H1 (cell line): ENCODE data around the gene DNASE1L1. TPM values are rescaled to one million over a fixed set of nuclear protein-coding genes. Genes with fewer than 3 reads are reported as not detected.

Source experiments
- CTCF ChIA-PET: fragments of 300-600 bp; sonication (Branson Sonifier 250); formaldehyde crosslinking; loops from one replicate; lab custom pipeline; 2021; ENCODE audit not compliant: partially characterized antibody; lab: Charles Lee
- POLR2A ChIA-PET: fragments of 300-600 bp; sonication (Branson Sonifier 250); formaldehyde crosslinking; loops from one replicate; lab custom pipeline; 2021; ENCODE audit warnings: inconsistent platforms; ENCODE audit not compliant: partially characterized antibody; lab: Charles Lee
- DNase-seq, 2 experiments: peaks; one replicate each; pipeline versions ENCODE4 v3.0.0 to v3.0.0-alpha.2; 2010 to 2022; ENCODE audit warnings: low spot score in 2 of 2, low read depth in 1 of 2, mixed read lengths in 1 of 2
- FAIRE-seq: peaks from 2 replicates; lab custom pipeline; 2011; peaks lifted over from hg19 to GRCh38; lab: Jason Lieb, UNC
- H2AFZ ChIP-seq: 2 replicates; pipeline ENCODE4 v1.8.1; 2012; ENCODE audit warnings: low read length, inconsistent platforms
- H2AK5ac ChIP-seq: 2 replicates; pipeline ENCODE4 v1.6.1; 2013; ENCODE audit warnings: low read depth, low read length
- H2BK120ac ChIP-seq: replicated peaks from 2 replicates; pipeline ENCODE3; 2013; ENCODE audit warnings: low read depth, low read length, inconsistent platforms
- H2BK12ac ChIP-seq: 2 replicates; pipeline ENCODE4 v1.6.1; 2013; ENCODE audit warnings: low read depth, low read length
- H2BK15ac ChIP-seq: 2 replicates; pipeline ENCODE4 v1.6.1; 2013; ENCODE audit warnings: low read length
- H2BK20ac ChIP-seq: 2 replicates; pipeline ENCODE4 v1.6.1; 2013; ENCODE audit warnings: low read length
- H2BK5ac ChIP-seq: 2 replicates; pipeline ENCODE4 v1.6.1; 2013; ENCODE audit warnings: low read depth, low read length
- H3K14ac ChIP-seq: 2 replicates; pipeline ENCODE4 v1.6.1; 2013; ENCODE audit warnings: inconsistent platforms; ENCODE audit not compliant: insufficient read length
- H3K18ac ChIP-seq: 2 replicates; pipeline ENCODE4 v1.6.1; 2013; ENCODE audit warnings: low read length; ENCODE audit errors: extremely low read depth
- H3K23ac ChIP-seq: 2 replicates; pipeline ENCODE4 v1.6.1; 2013; ENCODE audit warnings: inconsistent platforms; ENCODE audit not compliant: insufficient read length
- H3K23me2 ChIP-seq: 2 replicates; pipeline ENCODE4 v1.6.1; 2013; ENCODE audit warnings: low read depth, low read length
- H3K27ac ChIP-seq: 2 replicates; pipeline ENCODE4 v1.6.1; 2011; ENCODE audit warnings: low read depth, low read length, inconsistent platforms
- H3K27me3 ChIP-seq, 4 experiments: replicated peaks in 1 of 4; 1 replicate in 1 of 4; 2 replicates in 3 of 4; pipeline versions ENCODE4 v1.6.1 to v1.8.1; 2011 to 2013; ENCODE audit warnings: low read length in 3 of 4, mild to moderate bottlenecking in 3 of 4, inconsistent platforms in 2 of 4, mixed read lengths in 2 of 4, moderate library complexity in 1 of 4; ENCODE audit not compliant: control insufficient read depth in 3 of 4, insufficient read depth in 3 of 4; ENCODE audit errors: extremely low read depth in 1 of 4
- H3K36me3 ChIP-seq, 4 experiments: 2 replicates each; pipeline versions ENCODE4 v1.6.1 to v1.8.1; 2011 to 2013; ENCODE audit warnings: mild to moderate bottlenecking in 4 of 4, low read length in 3 of 4, moderate library complexity in 2 of 4, control low read depth in 1 of 4, inconsistent platforms in 1 of 4; ENCODE audit not compliant: insufficient read depth in 4 of 4, control insufficient read depth in 2 of 4
- H3K4ac ChIP-seq: replicated peaks from 2 replicates; pipeline ENCODE3; 2013; ENCODE audit warnings: low read length, low read depth, mixed read lengths, inconsistent platforms; ENCODE audit not compliant: insufficient read length
- H3K4me1 ChIP-seq, 4 experiments: replicated peaks in 1 of 4; 1 replicate in 1 of 4; 2 replicates in 3 of 4; pipeline versions ENCODE4 v1.6.1 to v1.8.1; 2011 to 2013; ENCODE audit warnings: low read length in 3 of 4, inconsistent platforms in 2 of 4, mixed read lengths in 1 of 4; ENCODE audit not compliant: insufficient read depth in 4 of 4, control insufficient read depth in 3 of 4
- H3K4me2 ChIP-seq, 2 experiments: 2 replicates each; pipeline versions ENCODE4 v1.6.1 to v1.8.1; 2011 to 2013; ENCODE audit warnings: low read depth in 2 of 2, low read length in 2 of 2, control low read depth in 1 of 2, inconsistent platforms in 1 of 2, mild to moderate bottlenecking in 1 of 2; ENCODE audit not compliant: insufficient read depth in 1 of 2
- H3K4me3 ChIP-seq, 4 experiments: fragments of 200-600, 300-600 bp in 1 of 4; sonication (generic), shearing (Covaris generic), sonication (Bioruptor Twin) in 1 of 4; 2 replicates each; pipeline versions ENCODE4 v1.5.1 to v1.8.1; 2011 to 2016; ENCODE audit warnings: low read length in 4 of 4, low read depth in 3 of 4, control low read depth in 2 of 4, inconsistent platforms in 2 of 4, mild to moderate bottlenecking in 2 of 4, mixed read lengths in 1 of 4, moderate library complexity in 1 of 4; ENCODE audit not compliant: insufficient read depth in 2 of 4; ENCODE audit errors: extremely low read depth in 1 of 4
- H3K56ac ChIP-seq: replicated peaks from 2 replicates; pipeline ENCODE3; 2013; ENCODE audit warnings: low read depth, mild to moderate bottlenecking, mixed read lengths, low read length, inconsistent platforms; ENCODE audit not compliant: insufficient read length
- H3K79me1 ChIP-seq: 2 replicates; pipeline ENCODE4 v1.6.1; 2013; ENCODE audit warnings: low read depth, low read length, control low read depth
- H3K79me2 ChIP-seq, 2 experiments: 2 replicates each; pipeline versions ENCODE4 v1.6.1 to v1.8.1; 2012 to 2013; ENCODE audit warnings: low read length in 2 of 2, mild to moderate bottlenecking in 2 of 2, inconsistent platforms in 1 of 2; ENCODE audit not compliant: insufficient read depth in 2 of 2, control insufficient read depth in 1 of 2
- H3K9ac ChIP-seq, 4 experiments: replicated peaks in 1 of 4; 1 replicate in 1 of 4; 2 replicates in 3 of 4; pipeline versions ENCODE4 v1.6.1 to v1.8.1; 2011 to 2013; ENCODE audit warnings: low read depth in 3 of 4, low read length in 3 of 4, control low read depth in 2 of 4, mild to moderate bottlenecking in 2 of 4, moderate library complexity in 2 of 4, inconsistent platforms in 1 of 4; ENCODE audit errors: extremely low read depth in 1 of 4
- H3K9me3 ChIP-seq, 2 experiments: 2 replicates each; pipeline versions ENCODE4 v1.6.1 to v1.8.1; 2012 to 2013; ENCODE audit warnings: mild to moderate bottlenecking in 2 of 2, moderate library complexity in 2 of 2, control low read depth in 1 of 2, inconsistent platforms in 1 of 2, low read depth in 1 of 2, low read length in 1 of 2, mixed read lengths in 1 of 2; ENCODE audit not compliant: insufficient read depth in 2 of 2
- H4K20me1 ChIP-seq, 2 experiments: replicated peaks in 1 of 2; 2 replicates each; pipeline versions ENCODE3 to v1.8.1; 2011 to 2013; ENCODE audit warnings: inconsistent platforms in 2 of 2, low read length in 2 of 2, mild to moderate bottlenecking in 1 of 2; ENCODE audit not compliant: insufficient read depth in 2 of 2, control insufficient read depth in 1 of 2
- H4K5ac ChIP-seq: 2 replicates; pipeline ENCODE4 v1.6.1; 2013; ENCODE audit warnings: low read length, low read depth, mixed read lengths, inconsistent platforms; ENCODE audit not compliant: insufficient read length
- H4K8ac ChIP-seq: 2 replicates; pipeline ENCODE4 v1.8.0; 2013; ENCODE audit warnings: mild to moderate bottlenecking, moderate library complexity, low read length, inconsistent platforms; ENCODE audit not compliant: insufficient read depth; ENCODE audit errors: extremely low read depth
- H4K91ac ChIP-seq: replicated peaks from 2 replicates; pipeline ENCODE3; 2013; ENCODE audit warnings: low read length, mixed read lengths, inconsistent platforms; ENCODE audit not compliant: insufficient read length
- CHD1 ChIP-seq: IDR thresholded peaks from 2 replicates; pipeline ENCODE4 v1.6.1; 2012; ENCODE audit warnings: low read depth, low read length, improper control_type of control experiment
- CTBP2 ChIP-seq: IDR thresholded peaks from 2 replicates; pipeline ENCODE4 v1.7.0; 2011; ENCODE audit warnings: borderline replicate concordance, mild to moderate bottlenecking, moderate library complexity, mixed read lengths, low read length; ENCODE audit not compliant: insufficient read depth, insufficient read length
- KDM1A ChIP-seq: fragments of 200-600, 300-600 bp; sonication (generic); IDR thresholded peaks from 2 replicates; pipeline ENCODE4 v1.7.1; 2016; ENCODE audit warnings: mild to moderate bottlenecking, low read length, borderline replicate concordance
- MAX ChIP-seq: IDR thresholded peaks from 2 replicates; pipeline ENCODE4 v1.6.1; 2012; ENCODE audit warnings: inconsistent platforms
- NRF1 ChIP-seq: IDR thresholded peaks from 2 replicates; pipeline ENCODE4 v1.6.1; 2011; ENCODE audit warnings: mild to moderate bottlenecking, low read depth, low read length, improper control_type of control experiment
- POLR2AphosphoS5 ChIP-seq: IDR thresholded peaks from 2 replicates; pipeline ENCODE4 v1.6.1; 2011; ENCODE audit warnings: low read depth, low read length
- RFX5 ChIP-seq: IDR thresholded peaks from 2 replicates; pipeline ENCODE4 v1.6.1; 2011; ENCODE audit warnings: low read depth, low read length, improper control_type of control experiment, borderline replicate concordance
- SIX5 ChIP-seq: IDR thresholded peaks from 2 replicates; pipeline ENCODE4 v1.6.1; 2011; ENCODE audit warnings: mild to moderate bottlenecking, low read depth, low read length
- SP4 ChIP-seq: IDR thresholded peaks from 2 replicates; pipeline ENCODE4 v1.6.1; 2012; ENCODE audit warnings: low read length, inconsistent platforms
- SUZ12 ChIP-seq: fragments of 200-600 bp; sonication (generic); IDR thresholded peaks from 2 replicates; pipeline ENCODE4 v1.6.1; 2012; ENCODE audit warnings: mild to moderate bottlenecking, inconsistent platforms, low read length, moderate library complexity, mixed read lengths
- TCF12 ChIP-seq: IDR thresholded peaks from 2 replicates; pipeline ENCODE4 v1.6.1; 2011; ENCODE audit warnings: low read depth, mild to moderate bottlenecking, low read length
- WGBS, 2 experiments: shearing (Covaris generic) in 1 of 2; methylation state at CpG; one replicate each; pipeline versions ENCODE4 v1.1.6 to v1.1.7; 2013 to 2015; ENCODE audit warnings: low lambda C conversion rate in 2 of 2, mixed read lengths in 2 of 2, inconsistent platforms in 1 of 2, low coverage in 1 of 2, missing lambda C conversion rate in 1 of 2; ENCODE audit not compliant: insufficient replicate concordance in 2 of 2, insufficient coverage in 1 of 2, insufficient read length in 1 of 2; ENCODE audit errors: extremely low coverage in 1 of 2, missing lambda C conversion rate in 1 of 2; 5-methylcytosine and 5-hydroxymethylcytosine counted together
- polyA plus RNA-seq, 7 experiments: library from polyadenylated mRNA; depleted of rRNA in 3 of 7; stranded (reverse) in 5 of 7; unstranded in 2 of 7; fragments of >200 nt in 5 of 7; fragments of 200-250 nt in 2 of 7; gene quantifications; 1 replicate in 5 of 7; 2 replicates in 1 of 7; 4 replicates in 1 of 7; pipeline versions ENCODE4 v1.2.1 to v1.2.3, GENCODE V29; 2011 to 2013; ENCODE audit warnings: missing spikeins in 2 of 7, mixed read lengths in 2 of 7
- total RNA-seq: library from RNA; stranded (reverse); fragmentation: NEBNext Ultra II Directional; extraction: Animal tissue kit (Norgen Biotek cat#: 25700); gene quantifications from 2 replicates; pipeline ENCODE4 v1.2.1, GENCODE V29; 2021

The DNASE1L1 gene
- total and polyA plus RNA-seq, 2 of the 8 experiments (the other 6 are each of a cell fraction or from before 2014, with no cell fraction given): 8.7 to 30.0 TPM

DNA sequence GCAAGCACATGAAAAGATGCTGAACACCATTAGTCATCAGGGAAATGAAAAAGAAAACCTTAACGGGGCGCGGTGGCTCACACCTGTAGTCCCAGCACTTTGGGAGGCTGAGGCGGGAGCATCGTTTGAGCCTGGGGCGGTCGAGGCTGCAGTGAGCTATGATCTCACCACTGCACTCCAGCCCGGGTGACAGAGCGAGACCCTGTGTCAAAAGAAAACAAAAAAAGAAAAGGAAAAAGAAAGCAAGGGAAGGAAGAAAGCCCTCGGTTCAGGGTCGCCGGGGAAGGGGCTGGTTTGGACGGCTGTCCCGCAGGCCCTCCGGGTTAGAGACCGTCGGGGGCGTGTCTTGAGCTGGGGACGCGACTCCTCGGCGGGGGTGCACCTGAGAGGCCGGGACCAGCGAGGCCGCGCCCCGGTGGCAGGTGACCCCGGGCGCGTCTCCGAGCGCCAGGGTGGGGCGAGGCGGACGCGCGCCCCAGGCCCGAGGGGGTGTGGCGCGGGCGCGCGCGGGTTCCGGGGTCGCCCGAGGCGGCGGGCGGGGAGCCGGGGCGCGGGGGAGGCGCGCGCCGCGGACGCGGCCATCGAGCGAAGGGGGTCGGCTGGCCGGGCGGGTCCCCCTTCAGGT is 48.5 kb upstream of the DNASE1L1 start:
- H2BK20ac ChIP-seq: no peak overlapping the region
- H3K27me3 ChIP-seq: peaks cover 0 to 3% (median 0%) of the 10 kb centered on the region in 4 experiments; a peak in 1 of 7 replicates
- H4K8ac ChIP-seq: peak overlapping the region; percentile 79; the same call in 1 of the 2 replicates
- H2BK5ac ChIP-seq: no peak overlapping the region
- H3K9ac ChIP-seq: peak overlapping the region in 2 of 4 experiments; percentile 37 to 69; a peak in 4 of 7 replicates
- no peak overlapping the region for H4K91ac ChIP-seq
- no peaks in the 10 kb centered on the region; the same call in 1 of the 2 replicates for H3K23me2 ChIP-seq
- H2AK5ac ChIP-seq: no peak overlapping the region
- H2BK15ac ChIP-seq: no peak overlapping the region
- no peaks in the 10 kb centered on the region for H3K79me2 ChIP-seq
- no peak overlapping the region for H3K18ac ChIP-seq
- no peak overlapping the region for H4K5ac ChIP-seq
- H3K36me3 ChIP-seq: no peaks in the 10 kb centered on the region; a peak in 3 of 8 replicates
- H2AFZ ChIP-seq: no peak overlapping the region
- H4K20me1 ChIP-seq: no peaks in the 10 kb centered on the region
- peak overlapping the region; percentile 21 to 71 (median 46); a peak in 6 of 8 replicates for H3K4me3 ChIP-seq
- FAIRE-seq: no peak
- 9% methylated on average over 25 of the region's 65 CpGs; no CpG with 5 or more reads in 1 of the 2 experiments for WGBS, 2 experiments
- no peaks in the 10 kb centered on the region for H3K9me3 ChIP-seq
- H3K79me1 ChIP-seq: no peaks in the 10 kb centered on the region
- H3K56ac ChIP-seq: no peak overlapping the region
- H2BK120ac ChIP-seq: no peak overlapping the region
- H3K4ac ChIP-seq: no peak overlapping the region
- ChIA-PET POLR2A (interaction anchor here (0.7 to 2.8 kb wide), 6 partner anchors 8 to 82 kb away, joined by 3 to 14 read pairs (median 4); no protein-coding TSS in a partner anchor), CTCF (interaction anchor here (2.3 kb wide), 1 partner anchor 15 kb away, joined by 11 read pairs; no protein-coding TSS in a partner anchor)
- H3K4me1 ChIP-seq: peaks cover 0 to 2% (median 0%) of the 10 kb centered on the region in 4 experiments; a peak in 2 of 7 replicates
- H3K27ac ChIP-seq: no peak overlapping the region
- H3K4me2 ChIP-seq: peak overlapping the region; percentile 33 to 71; a peak in 3 of 4 replicates
- no peak overlapping the region for H3K14ac ChIP-seq
- H2BK12ac ChIP-seq: no peak overlapping the region
- DNase-seq: peak in 1 of 2 experiments; percentile 65
- H3K23ac ChIP-seq: no peak overlapping the region
- TF ChIP-seq SIX5: no peak
- TF ChIP-seq SUZ12: no peak
- TF ChIP-seq CHD1: no peak; the same call in 1 of the 2 replicates
- no peak for TF ChIP-seq KDM1A
- TF ChIP-seq TCF12: no peak
- TF ChIP-seq SP4: no peak
- no peak for TF ChIP-seq MAX
- no peak for TF ChIP-seq CTBP2
- TF ChIP-seq RFX5: no peak
- no peak for TF ChIP-seq NRF1
- TF ChIP-seq POLR2AphosphoS5: no peak
